ENCODE data around the gene WNT7B. TPM values are rescaled to one million over a fixed set of nuclear protein-coding genes. Genes with fewer than 3 reads are reported as not detected.

Gene WNT7B
- total RNA-seq, 1 experiment from 2014 or later: 0.57 TPM

DNA sequence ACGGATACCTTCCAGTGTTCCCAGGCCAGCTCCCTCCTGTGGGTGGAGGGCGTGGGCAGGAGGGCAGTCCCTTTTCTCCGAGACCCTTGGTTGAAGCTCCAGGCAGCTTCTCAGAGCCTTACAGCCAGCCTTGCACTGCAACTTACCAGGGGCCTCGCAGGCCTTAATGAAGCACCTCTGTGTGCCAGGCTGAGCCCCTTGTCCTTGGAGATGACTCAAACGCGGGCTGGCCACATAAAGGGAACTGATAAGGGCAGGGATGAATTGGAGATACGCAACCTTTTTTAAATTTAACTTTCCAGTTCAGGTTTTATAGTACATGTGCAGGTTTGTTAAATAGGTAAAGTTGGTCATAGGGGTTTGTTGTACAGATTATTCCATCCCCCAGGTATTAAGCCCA lies 72.7 kb downstream of the WNT7B start:
- TF ChIP-seq, protein P1, sequence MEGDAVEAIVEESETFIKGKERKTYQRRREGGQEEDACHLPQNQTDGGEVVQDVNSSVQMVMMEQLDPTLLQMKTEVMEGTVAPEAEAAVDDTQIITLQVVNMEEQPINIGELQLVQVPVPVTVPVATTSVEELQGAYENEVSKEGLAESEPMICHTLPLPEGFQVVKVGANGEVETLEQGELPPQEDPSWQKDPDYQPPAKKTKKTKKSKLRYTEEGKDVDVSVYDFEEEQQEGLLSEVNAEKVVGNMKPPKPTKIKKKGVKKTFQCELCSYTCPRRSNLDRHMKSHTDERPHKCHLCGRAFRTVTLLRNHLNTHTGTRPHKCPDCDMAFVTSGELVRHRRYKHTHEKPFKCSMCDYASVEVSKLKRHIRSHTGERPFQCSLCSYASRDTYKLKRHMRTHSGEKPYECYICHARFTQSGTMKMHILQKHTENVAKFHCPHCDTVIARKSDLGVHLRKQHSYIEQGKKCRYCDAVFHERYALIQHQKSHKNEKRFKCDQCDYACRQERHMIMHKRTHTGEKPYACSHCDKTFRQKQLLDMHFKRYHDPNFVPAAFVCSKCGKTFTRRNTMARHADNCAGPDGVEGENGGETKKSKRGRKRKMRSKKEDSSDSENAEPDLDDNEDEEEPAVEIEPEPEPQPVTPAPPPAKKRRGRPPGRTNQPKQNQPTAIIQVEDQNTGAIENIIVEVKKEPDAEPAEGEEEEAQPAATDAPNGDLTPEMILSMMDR (IDR thresholded peaks at IDR 0.05; ENCODE audit: insufficient read depth in 1 of 2, low read depth in 1 of 2, low read length in 1 of 2, severe bottlenecking in 1 of 2, unreplicated experiment in 1 of 2): no peak
- H3K27ac Mint-ChIP-seq (ENCODE audit: unreplicated experiment): no peak overlapping the region
- H3K9me3 Mint-ChIP-seq (ENCODE audit: unreplicated experiment): no peaks in the 10 kb centered on the region
- no peak overlapping the region for H3K4me3 Mint-ChIP-seq (ENCODE audit: unreplicated experiment)
- H3K27me3 ChIP-seq (replicated peaks; ENCODE audit: control insufficient read depth, insufficient read depth, low read length): no peaks in the 10 kb centered on the region
- H3K4me1 Mint-ChIP-seq (ENCODE audit: low read depth, unreplicated experiment): no peaks in the 10 kb centered on the region
- no TSS peak for BruUV-seq (replicated peaks)
- no peaks in the 10 kb centered on the region for H3K36me3 Mint-ChIP-seq (ENCODE audit: insufficient read depth, unreplicated experiment)
- no peak for DNase-seq
- ChIA-PET POLR2A (no interaction called here), CTCF (no interaction called here)
- H3K27me3 Mint-ChIP-seq (ENCODE audit: insufficient read depth, unreplicated experiment): no peaks in the 10 kb centered on the region
- intact Hi-C loops (cut with micrococcal nuclease; ENCODE audit: unreplicated experiment): no loop called here
- H3K9me3 ChIP-seq: no peaks in the 10 kb centered on the region
- H3K36me3 ChIP-seq (ENCODE audit: control insufficient read depth, insufficient read depth, low read length): no peaks in the 10 kb centered on the region
- no peak overlapping the region for H3K4me3 ChIP-seq (ENCODE audit: low read depth, low read length)
- H3K4me1 ChIP-seq: no peaks in the 10 kb centered on the region

DNA sequence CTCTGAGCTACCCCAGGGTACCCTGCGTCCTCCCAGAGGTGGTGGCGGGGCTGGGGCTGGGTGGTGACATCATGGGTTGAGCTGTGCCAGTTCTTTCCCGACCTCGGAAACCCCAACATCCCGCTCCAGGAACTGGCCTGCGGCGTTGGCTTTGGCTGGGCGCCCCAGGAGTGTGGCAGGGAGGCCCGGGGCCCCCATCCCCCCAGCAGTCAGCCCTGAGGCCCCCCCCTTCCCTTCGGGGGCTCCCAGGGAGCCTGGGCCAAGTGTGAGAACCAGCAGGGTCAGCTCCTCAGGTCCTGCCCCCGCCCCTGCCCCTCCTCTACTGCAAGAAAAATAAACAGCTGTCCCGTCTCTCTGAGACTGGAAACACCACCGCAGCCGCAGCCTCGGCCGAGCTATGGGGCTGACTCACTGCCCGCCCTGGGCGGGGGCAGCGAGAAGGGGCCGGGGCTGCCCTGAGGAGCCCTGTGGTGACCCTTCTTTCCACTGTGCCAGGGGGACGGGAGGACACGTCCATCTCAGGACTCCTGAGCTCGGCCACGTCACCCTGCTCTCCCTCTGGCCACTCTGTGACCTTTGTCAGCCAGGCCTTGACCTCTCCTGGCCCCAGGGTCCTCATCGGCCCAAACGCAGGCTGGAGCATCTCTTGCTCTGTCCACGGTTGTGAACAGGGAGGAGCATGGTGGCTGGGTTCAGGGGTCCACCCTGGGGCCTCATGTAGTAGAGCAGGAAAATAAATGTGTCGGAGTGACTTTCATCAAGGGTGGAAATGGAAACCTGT lies 73.4 kb downstream of the WNT7B start:
- no peak for DNase-seq
- H3K4me3 Mint-ChIP-seq (ENCODE audit: unreplicated experiment): no peak overlapping the region
- no peaks in the 10 kb centered on the region for H3K4me1 ChIP-seq
- H3K27me3 Mint-ChIP-seq (ENCODE audit: insufficient read depth, unreplicated experiment): no peaks in the 10 kb centered on the region
- H3K27ac Mint-ChIP-seq (ENCODE audit: unreplicated experiment): no peak overlapping the region
- no TSS peak for BruUV-seq (replicated peaks)
- H3K4me3 ChIP-seq (ENCODE audit: low read depth, low read length): no peak overlapping the region
- H3K36me3 ChIP-seq (ENCODE audit: control insufficient read depth, insufficient read depth, low read length): no peaks in the 10 kb centered on the region
- intact Hi-C loops (cut with micrococcal nuclease; ENCODE audit: unreplicated experiment): no loop called here
- no peaks in the 10 kb centered on the region for H3K4me1 Mint-ChIP-seq (ENCODE audit: low read depth, unreplicated experiment)
- ChIA-PET CTCF (interaction anchor here (0.7 kb wide), 1 partner anchor 91 kb away, joined by 5 read pairs; no protein-coding TSS in a partner anchor), POLR2A (no interaction called here)
- no peaks in the 10 kb centered on the region for H3K27me3 ChIP-seq (replicated peaks; ENCODE audit: control insufficient read depth, insufficient read depth, low read length)
- H3K9me3 ChIP-seq: no peaks in the 10 kb centered on the region
- TF ChIP-seq, protein P1 (IDR thresholded peaks at IDR 0.05; ENCODE audit: insufficient read depth in 1 of 2, low read depth in 1 of 2, low read length in 1 of 2, severe bottlenecking in 1 of 2, unreplicated experiment in 1 of 2): no peak
- no peaks in the 10 kb centered on the region for H3K36me3 Mint-ChIP-seq (ENCODE audit: insufficient read depth, unreplicated experiment)
- H3K9me3 Mint-ChIP-seq (ENCODE audit: unreplicated experiment): no peaks in the 10 kb centered on the region

DNA sequence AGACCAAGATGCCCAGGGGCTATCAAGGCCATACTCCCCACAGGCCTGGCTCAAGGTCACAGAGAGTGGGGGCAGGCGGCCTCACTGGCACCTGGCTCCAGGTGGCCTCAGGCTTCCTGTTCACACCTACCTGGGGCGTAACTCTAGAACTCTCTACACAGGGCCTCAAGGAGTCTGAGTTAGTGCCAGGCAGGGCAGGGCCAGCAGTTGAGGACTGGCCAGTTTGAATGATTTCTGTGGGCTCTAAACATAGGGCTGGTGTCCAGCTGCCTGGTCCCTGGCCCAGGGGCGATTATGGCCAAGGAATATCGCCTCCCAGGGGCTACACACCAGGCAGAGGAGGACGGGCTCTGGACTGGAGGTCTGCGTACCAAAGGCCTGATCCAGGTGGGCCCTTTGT lies 79.2 kb downstream of the WNT7B start:
- no peaks in the 10 kb centered on the region for H3K27me3 ChIP-seq (replicated peaks; ENCODE audit: control insufficient read depth, insufficient read depth, low read length)
- no peaks in the 10 kb centered on the region for H3K36me3 ChIP-seq (ENCODE audit: control insufficient read depth, insufficient read depth, low read length)
- no peak for DNase-seq
- peaks cover 6% of the 10 kb centered on the region; the same call in 1 of the 2 replicates for H3K4me1 ChIP-seq
- Mint-ChIP-seq H3K4me1 (ENCODE audit: low read depth, unreplicated experiment) (no peaks in the 10 kb centered on the region), H3K27me3 (ENCODE audit: insufficient read depth, unreplicated experiment) (no peaks in the 10 kb centered on the region), H3K9me3 (ENCODE audit: unreplicated experiment) (no peaks in the 10 kb centered on the region), H3K4me3 (ENCODE audit: unreplicated experiment) (no peak overlapping the region), H3K27ac (ENCODE audit: unreplicated experiment) (no peak overlapping the region), H3K36me3 (ENCODE audit: insufficient read depth, unreplicated experiment) (no peaks in the 10 kb centered on the region)
- TF ChIP-seq, protein P1 (IDR thresholded peaks at IDR 0.05; ENCODE audit: insufficient read depth in 1 of 2, low read depth in 1 of 2, low read length in 1 of 2, severe bottlenecking in 1 of 2, unreplicated experiment in 1 of 2): no peak
- no peaks in the 10 kb centered on the region for H3K9me3 ChIP-seq
- intact Hi-C loops (cut with micrococcal nuclease; ENCODE audit: unreplicated experiment): no loop called here
- no TSS peak for BruUV-seq (replicated peaks)
- ChIA-PET POLR2A (no interaction called here), CTCF (no interaction called here)
- H3K4me3 ChIP-seq (ENCODE audit: low read depth, low read length): no peak overlapping the region

Measured in Caco-2 (cell line).